ENCODE data around the gene TMEM248.
"Not testable (repeated sequence)": the region's sequence is repeated elsewhere in the genome, so short reads cannot be mapped to it uniquely, and the experiment has no call there.

The TMEM248 gene

DNA sequence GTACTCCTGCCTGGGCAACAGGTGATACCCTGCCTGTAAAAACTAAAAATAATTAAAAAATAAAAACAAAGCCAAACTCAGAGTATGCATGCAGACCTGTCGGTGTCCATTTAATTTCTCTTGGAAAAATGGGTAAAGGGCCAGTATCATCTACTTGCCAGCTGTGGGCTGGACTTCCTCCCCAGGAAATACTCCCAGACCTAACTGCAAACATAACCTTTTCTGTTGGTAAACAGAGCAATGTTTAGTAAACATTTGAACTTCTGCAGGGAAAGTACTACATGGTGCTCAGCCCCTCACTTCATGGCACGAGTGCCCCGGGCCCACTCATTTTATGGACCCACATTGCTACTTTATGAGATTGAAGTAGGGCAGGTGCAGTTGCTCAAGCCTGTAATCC lies 10.2 kb upstream of the TMEM248 start:
- DNase-seq = no peak

DNA sequence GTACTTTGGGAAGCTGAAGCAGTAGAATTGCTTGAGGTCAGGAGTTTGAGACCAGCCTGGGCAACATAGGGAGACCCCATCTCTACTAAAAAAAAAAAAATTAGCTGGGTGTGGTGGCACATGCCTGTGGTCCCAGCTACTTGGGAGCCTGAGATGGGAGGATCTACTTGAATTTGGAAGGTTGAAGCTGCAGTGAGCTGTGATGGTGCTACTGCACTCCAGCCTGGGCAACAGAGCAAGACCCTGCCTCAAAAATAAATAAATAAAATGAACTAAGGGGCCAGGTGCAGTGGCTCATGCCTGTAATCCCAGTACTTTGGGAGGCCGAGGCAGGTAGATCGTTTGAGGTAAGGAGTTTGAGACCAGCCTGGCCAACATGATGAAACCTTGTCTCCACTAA lies 9.8 kb upstream of the TMEM248 start:
- not testable (repeated sequence) for DNase-seq

DNA sequence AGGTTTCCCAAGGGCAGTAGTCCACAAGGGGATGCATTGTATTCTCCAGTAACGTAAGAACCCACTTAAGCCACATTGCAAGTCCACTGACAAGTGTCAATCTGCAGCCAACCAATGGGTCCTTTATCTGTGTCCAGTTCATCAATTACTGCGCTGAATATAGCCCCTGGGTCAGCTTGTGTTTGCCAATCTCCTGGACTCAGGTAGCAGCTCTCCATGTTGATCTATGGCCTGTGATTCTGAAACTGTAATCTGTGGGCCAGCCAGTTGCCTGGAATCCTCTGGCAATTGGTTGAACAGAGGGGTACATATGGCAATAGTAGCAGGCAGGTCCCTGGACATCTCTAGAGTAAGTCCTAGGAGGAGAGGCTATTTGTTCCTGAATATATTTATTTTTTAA lies 8.8 kb upstream of the TMEM248 start:
- no peak for DNase-seq

DNA sequence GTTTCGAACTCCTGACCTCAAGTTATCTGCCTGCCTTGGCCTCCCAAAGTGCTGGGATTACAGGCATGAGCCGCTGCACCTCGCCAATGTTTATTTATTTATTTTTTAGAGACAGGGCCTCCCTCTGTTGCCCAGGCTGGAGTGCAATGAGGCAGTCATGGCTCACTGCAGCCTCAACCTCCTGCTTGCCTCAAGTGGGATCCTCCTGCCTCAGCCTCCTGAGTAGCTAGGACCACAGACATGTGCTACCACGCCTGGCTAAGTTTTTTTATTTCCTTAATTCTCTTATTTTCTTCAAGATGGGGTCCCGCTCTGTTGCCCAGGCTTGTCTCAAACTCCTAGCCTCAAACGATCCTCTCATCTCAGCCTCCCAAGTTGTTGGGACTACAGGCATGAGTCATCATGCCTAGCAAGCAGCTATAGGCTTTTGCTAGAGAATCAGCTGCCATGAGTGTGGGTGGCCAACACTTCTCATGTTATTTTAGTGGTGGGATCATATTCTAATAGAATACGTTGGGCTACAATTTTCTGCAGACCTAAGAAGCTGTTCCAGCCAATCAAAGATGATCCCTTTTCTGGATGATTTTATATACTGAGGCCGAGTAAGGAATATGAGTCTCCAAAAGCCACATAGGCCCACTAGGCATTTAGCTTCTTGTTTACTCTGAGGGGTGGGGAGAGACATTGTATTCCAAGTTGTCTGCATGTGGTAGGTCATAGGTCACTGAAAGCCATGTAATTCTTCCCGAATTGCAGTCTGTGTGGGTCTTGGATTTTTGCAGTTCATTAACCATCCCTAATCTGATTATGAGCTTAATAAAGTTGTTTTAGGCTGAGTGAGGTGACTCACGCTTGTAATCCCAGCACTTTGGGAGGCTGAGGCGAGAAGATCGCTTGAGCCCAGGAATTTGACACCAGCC lies 7.6 kb upstream of the TMEM248 start:
- DNase-seq = no peak

DNA sequence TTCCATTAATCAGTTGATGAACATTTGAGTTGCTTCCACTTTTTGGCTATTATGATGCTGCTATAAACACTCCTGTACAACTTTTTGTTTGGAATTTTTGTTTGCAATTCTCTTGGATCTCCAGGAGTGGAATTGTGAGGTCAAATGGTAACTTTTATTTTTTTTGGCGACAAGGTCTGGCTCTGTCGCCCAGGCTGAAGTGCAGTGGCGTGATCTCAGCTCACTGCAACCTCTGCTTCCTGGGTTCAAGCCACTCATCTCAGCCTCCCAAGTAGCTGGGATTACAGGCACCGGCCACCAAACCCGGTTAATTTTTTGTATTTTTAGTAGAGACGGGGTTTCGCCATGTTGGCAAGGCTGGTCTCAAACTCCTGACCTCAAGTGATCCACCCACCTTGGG lies 3.1 kb upstream of the TMEM248 start:
- not testable (repeated sequence) for DNase-seq

DNA sequence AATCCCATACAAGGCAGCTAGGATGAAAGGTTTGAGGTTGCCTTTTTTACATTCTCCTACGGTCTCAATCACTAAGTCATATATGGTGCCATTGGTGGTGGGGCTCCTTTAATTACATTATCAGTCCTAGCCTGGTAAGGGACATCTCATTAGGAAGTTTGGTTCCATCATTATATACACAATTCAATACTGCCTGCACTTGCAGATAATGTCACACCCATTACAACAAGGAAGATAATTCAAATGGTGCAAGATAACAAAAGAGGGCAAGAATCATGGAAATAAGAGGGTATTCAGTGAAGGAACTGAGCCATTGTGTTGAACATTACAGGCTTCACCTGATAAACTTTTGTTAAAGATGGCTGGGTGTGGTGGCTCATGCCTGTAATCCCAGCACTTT lies 1.7 kb upstream of the TMEM248 start:
- no peak for DNase-seq

DNA sequence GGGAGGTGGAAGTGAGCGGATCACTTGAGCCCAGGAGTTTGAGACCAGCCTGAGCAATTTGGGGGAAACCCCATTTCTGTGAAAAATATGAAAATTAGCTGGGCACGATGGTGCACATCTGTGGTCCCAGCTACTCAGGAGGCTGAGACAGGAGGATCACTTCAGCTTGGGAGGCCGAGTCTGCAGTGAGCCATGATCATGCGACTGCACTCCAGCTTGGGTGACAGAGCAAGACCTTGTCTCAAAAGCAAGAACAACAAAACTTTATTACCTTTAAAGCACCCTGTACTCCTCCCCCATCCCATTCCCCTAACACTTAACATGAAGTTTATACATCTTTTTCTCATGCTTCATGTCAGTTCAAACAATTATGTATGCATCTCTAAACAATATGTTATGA lies 1.3 kb upstream of the TMEM248 start:
- no peak for DNase-seq

DNA sequence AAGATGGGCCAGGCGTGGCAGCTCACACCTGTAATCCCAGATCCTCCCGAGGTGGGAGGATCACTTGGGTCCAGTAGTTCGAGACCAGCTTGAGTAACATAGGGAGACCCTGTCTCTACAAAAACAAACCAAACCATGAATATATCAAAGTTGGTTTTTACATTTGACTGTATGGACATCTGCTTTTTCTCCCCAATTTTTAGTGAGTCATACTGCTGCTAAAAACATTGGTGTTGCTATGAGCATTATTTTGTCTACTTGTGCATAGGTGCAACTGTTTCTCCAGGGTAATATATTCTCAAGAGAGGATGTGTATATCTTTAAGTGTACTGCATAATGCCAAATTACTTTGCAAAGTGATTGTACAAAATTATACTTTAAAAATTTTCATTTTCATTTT lies 769 bp upstream of the TMEM248 start:
- no peak for DNase-seq

DNA sequence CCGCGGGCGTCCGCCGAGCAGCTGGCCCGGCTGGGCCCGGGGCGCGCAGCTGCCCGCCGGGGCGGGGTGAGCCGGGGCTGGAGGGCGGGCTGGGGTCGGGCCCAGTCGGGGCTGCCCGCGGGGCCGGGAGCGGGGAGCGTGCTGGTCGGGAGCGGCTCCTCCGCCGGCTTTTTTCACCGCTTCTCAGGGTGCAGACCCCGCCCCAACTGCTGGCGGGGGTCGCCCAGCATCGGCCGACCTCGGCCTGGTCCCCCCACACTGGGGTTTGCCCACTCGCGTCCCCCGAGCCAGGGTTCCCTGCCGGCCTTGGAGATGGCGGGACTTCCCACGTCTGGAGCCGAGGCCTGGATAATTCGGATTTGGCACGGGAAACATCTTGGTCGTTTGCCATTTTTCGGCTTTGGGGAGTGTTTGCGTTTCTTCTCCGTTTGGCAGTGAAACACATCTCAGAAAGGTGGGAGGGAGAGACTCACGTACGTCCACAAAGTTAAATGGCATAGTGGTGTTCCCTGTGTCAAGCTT lies 432 bp downstream of the TMEM248 start:
- DNase-seq = no peak

DNA sequence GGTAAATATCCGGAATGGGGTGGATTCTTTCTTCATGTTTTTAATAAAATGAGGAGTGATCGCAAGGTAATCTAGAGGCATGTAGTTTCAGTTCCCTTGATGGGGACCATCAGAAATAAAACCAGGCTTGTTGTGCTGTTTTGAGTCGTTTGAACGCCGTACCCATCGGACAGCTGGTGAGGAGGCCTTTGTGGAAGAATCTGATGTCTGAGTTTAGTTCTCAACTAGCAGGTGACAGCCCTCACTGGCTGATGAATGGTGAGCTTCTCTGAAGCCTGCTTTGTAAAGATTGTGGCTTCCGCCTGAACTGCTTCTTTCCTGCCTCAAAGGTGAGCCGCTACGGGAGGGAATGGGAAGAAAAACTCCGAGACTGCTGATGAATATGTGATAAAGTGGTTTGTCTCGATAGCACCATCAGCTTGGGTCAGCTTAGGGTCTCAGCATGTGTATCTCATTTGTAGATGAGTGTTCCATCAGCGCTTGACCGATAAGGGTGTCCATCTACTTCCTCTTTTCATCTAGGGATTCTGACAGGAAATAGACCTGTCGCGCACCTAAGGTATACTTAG lies 977 bp downstream of the TMEM248 start:
- DNase-seq = no peak

DNA sequence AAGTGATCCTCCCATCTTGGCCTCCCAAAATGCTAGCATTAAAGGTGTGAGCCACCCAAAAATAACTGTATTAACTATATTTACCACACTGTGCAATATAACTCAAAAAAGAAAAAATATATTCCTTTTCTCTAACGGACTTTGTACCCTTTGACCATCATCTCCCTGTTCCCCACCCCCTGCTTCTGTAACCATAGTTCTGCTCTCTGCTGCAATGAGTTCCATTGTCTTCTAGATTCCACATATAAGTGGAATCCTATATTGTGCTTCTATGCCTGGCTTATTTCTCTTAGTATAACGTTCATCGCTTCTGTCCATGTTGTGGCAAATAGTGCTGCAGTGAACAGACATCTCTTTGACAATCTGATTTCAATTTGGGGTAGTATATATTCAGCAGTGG lies 4.2 kb downstream of the TMEM248 start:
- DNase-seq = no peak

DNA sequence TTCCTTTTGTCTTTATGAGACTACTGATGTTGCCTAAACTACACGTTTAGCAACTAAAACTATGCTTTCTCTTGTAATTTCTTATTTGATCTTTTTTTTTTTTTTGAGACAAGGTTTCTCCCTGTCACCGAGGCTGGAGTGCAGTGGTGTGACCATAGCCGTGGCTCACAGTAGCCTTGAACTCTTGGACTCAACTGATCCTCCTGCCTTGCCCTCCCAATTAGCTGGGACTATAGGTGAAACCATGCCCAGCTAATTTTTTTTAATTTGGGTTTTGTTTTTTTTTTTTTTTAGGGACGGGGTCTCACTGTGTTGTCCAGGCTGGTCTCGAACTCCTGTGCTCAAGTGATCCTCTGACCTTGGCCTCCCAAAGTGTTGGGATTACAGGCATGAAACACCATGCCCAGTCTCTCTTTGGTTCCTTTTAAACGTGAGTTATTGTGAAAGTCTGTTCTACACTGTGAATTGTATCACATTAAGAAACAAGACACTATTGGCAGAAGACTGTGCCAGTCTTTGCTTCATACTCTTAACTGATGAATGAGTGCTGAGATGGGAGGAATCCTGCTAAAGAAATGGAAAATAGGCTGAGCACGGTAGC lies 6.4 kb downstream of the TMEM248 start:
- DNase-seq = no peak

DNA sequence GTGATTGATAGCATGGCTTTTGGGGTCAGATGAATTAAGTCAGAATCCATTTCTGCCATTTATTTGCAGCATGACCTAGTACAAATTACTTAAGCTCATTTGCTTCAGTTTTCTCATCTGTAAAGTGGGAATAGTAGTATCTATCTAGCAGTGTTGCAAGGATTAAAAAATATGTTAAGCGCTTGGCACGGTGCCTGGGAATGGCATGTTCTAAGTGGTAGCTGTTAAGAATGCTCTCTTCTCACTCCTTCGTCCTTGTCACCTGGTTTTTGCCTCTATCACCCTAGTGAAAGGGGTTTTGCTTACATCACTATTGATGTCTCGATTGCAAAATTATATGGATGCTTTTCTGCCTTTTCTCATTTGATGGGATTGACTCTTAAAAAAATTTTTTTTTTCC lies 7.4 kb downstream of the TMEM248 start:
- no peak for DNase-seq

DNA sequence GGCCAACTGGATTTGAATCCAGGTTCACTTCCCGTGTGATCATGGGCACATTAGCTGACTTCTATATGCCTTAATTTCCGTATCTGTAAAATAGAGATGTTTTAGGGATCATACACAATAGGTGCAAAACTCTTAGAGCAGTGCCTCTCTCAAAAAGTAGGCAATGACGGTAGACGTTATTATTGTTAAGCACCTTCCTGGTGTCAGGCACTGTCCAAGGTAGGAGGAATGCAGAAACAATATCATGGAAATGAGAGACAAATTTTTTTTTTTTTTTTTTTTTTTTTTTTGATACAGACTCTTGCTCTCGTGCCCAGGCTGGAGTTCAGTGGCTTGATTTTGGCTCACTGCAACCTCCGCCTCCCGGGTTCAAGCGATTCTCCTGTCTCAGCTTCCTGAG lies 8.1 kb downstream of the TMEM248 start:
- no peak for DNase-seq

DNA sequence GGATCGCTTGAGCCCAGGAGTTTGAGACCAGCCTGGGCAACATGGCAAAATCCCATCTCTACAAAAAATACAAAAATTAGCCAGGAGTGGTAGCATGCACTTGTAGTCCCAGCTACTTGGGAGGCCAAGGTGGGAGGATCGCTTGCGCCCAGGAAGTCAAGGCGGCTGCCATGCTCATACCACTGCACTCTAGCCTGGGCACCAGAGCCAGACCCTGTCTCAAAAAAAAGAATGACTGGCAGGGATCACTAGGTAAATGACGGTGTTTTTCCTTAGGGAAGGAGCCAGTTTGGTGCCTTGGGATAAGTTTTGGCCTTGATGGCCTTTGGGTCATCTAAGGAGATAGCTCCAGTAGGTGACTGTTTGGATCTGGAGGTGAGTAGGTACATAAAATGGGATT lies 8.9 kb downstream of the TMEM248 start:
- no peak for DNase-seq

DNA sequence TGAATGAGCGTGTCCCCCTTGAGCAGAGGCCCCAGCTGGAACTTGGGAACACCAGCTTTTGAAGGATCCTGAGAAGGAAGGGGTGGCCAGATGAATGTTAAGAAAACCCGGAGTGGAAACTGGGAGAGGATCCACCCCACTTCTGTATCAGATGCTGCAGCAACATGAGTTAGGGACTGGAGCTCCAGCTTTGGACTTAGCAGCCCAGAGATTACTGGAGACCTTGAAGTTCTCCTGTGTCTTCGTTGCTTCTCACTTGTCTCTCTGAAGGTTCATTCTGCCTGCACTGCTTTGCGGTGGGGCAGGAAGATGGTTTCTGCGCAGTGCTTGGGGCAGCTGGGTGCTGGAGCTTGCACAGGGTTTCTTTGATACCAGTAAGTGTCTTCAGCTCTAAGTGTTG lies 9.3 kb downstream of the TMEM248 start:
- no peak for DNase-seq

DNA sequence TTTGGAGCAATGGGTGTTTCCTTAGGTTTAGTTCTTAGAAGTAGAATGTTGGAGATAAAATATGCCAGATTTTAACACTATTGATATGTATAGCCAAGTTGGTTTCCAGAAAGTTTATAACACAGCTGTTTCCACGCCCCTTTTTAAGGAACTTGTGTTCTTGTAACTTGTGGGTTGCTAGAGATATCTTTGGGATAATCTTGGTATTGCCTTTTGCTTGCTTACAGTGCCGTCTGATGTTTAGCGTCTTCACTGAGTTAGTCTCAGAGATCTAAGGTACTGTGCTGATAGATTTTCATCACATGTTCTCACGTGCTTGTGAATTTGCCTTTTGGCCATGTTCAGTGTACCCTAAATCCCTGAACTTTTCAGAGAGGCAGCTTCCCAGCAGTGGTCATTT lies 12.4 kb downstream of the TMEM248 start:
- DNase-seq = no peak

DNA sequence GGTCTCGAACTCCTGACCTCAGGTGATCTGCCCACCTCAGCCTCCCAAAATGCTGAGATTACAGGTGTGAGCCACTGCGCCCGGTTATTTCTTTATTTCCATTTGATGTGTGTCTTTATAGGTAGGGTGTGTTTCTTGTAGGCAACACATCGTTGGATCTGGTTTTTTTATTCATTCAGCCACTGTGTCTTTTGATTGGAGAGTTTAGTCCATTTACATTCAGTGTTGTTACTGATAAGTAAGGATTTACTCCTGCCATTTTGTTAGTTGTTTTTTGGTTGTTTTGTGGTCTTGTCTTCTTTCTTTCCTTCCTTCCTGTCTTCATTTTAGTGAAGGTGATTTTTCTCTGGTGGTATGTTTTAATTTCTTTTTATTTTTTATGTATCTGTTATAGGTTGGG lies 16.9 kb downstream of the TMEM248 start:
- DNase-seq = no peak

DNA sequence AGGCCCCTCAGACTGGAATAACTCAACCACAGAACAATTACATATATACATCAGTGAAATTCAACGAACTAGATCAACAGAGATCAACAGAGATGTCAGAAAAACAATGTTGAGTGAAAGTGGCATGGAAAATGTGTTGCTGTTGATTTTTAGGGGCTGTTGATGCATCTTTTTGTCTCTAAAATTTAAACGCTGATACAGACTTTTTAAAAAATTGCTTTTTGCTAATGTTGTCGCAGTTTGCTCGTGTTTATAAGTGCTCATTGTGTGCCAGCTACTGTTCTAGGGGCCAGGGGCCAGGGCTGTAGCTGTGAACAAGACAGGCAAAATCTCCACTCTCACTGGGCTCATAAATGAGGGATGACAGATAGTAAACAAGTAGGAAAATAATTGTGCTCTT lies 18.3 kb downstream of the TMEM248 start:
- no peak for DNase-seq

DNA sequence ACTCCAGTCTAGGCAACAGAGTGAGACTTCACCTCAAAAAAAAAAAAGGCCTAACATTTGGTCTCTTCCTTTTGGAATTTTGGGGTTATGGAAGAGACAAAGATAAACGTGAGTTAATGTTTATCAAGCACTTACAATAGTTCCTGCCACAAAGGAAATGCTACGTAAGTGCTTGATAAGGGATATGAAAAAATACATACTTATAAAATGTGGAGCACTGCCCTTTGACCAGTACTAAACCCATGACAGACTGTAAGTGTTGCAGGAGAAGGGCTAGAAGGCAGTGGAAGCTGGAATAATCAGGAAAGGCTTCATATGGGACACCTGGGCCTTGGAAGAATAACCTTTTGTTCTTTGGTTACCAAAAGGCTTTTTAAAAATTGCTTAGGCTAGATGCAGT lies 25.5 kb downstream of the TMEM248 start:
- DNase-seq = no peak

DNA sequence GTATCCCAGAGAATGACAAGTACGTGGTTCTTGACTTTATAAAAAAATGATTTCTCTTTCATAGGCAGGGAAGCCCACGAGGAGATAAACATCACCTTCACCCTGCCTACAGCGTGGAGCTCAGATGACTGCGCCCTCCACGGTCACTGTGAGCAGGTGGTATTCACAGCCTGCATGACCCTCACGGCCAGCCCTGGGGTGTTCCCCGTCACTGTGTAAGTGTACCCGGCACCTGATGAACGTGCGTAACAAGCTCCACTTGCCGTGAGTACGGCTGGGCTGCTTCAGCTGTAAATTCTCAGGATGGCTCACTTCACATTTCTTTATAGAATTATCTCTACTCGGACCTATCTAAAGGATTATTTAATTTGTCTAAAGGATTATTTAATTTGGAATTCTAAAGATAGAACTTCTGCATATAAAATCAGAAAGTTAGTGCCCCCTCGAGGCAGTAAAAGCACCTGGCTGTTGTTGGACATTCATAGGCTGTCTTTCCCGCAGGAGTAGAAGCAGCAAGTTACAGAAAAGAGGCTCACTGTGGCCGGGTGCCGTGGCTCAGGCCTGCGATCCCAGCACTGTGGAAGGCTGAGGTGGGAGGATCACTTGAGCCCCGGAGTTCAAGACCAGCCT lies 27.6 kb downstream of the TMEM248 start:
- no peak for DNase-seq

DNA sequence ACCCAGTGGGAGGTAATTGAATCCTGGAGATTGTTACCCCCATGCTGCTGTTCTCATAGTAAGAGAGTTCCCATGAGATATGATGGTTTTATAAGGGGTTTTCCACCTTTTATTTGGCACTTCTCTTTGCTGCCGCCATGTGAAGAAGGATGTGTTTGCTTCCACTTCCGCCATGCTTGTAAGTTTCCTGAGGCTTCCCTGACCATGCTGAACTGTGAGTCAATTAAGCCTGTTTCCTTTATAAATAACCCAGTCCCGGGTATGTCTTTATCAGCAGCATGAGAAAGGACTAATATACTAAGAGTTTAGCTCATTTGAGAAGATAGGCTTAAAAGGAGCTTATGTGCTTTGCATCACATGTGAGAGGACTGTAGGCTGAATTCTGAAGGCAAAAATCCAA lies 29.3 kb downstream of the TMEM248 start:
- DNase-seq = no peak

DNA sequence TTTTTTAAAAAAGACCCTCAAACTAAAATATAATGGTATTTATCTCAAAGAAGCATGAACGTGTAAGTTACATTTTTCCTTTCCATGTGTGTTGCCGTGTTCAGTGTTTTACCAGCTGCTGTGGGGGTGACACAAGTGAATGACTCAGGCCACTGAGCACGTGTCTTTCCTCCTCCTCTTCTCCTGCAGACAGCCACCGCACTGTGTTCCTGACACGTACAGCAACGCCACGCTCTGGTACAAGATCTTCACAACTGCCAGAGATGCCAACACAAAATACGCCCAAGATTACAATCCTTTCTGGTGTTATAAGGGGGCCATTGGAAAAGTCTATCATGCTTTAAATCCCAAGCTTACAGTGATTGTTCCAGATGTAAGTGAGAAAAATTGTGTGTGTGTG lies 29.7 kb downstream of the TMEM248 start:
- DNase-seq = no peak

Data from NCI-H187 (cell line).